Activated naive CD4-positive, alpha-beta T cell treated with Interleukin-2 at 50 U/mL for 16 hours (primary cell): ENCODE measurements around the gene SIGLECL1.

Experiments used
- DNase-seq: peaks from one replicate; pipeline ENCODE4 v3.0.0-alpha.2; 2020

Gene SIGLECL1

GRCh38 chr19:51253088-51253806 lies 2.4 kb downstream of the SIGLECL1 start:
- DNase-seq = no peak

GRCh38 chr19:51256155-51256625 lies 5.3 kb downstream of the SIGLECL1 start:
- DNase-seq = no peak

- DNase-seq = no peak
Measured at GRCh38 chr19:51257471-51257870, 6.6 kb downstream of the SIGLECL1 start.

- DNase-seq = no peak
Measured at GRCh38 chr19:51258165-51259160, 7.6 kb downstream of the SIGLECL1 start.

DNA sequence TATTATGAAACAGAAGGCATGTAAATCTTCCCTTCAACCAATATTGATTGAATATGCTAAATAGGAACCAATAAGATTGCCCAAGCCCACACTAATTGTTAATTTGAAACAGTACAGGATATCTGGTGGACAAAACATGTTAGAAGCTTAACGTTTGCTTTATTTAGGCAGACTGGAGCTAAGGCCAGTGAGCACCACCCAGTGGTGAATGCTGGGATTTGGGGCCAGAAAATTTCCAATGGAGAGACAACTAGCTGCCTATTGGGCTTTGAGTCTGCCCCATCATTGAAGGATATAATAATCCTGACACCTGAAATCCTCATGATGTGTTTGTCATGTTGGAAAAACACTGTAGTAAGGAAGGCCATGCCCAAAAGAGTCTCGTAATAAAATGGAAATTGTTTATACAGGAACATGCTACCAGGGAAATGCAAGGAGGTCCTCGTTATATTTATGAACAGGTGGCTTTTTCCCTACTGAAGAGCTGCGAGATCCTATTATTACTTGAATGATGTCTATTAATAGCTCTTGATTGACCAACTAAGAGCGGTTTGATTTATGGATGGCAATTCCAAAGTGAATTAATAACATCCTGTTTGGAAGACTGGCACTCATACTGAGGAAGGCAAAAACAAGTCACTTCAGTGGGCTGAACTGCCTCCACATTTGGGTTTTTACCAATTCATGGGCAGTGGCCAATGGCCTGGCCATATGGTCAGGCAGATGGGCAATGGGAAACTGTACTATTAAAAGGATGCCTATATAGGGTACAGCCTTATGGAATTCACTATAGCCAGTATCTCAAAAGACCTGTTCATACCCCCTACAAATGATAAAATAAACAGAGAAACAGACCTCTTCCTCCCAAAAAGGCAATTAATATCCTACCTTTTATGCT lies 8.7 kb downstream of the SIGLECL1 start:
- peak; percentile 5 for DNase-seq

GRCh38 chr19:51263808-51264207 lies 12.9 kb downstream of the SIGLECL1 start:
- DNase-seq = no peak

DNA sequence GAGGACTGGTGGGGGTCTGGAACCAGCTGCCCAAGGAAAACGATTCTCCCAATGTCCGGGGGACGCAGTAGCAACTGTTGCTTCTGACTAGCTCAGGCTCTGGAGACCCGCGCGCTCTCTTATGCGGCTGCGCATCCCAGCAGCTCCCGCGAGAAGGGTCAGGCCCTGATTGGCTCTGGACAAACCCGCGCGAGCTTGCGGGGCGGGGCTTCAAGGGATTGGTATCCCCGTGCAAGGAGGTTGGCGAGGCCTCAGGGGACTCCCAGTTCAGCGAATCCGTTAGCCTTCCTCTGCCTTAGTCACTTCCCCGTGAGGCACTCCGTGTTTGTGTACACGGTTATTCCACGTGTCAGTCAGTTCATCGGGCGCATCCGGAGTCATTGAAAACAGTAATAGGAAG lies 20.2 kb downstream of the SIGLECL1 start:
- no peak for DNase-seq

DNA sequence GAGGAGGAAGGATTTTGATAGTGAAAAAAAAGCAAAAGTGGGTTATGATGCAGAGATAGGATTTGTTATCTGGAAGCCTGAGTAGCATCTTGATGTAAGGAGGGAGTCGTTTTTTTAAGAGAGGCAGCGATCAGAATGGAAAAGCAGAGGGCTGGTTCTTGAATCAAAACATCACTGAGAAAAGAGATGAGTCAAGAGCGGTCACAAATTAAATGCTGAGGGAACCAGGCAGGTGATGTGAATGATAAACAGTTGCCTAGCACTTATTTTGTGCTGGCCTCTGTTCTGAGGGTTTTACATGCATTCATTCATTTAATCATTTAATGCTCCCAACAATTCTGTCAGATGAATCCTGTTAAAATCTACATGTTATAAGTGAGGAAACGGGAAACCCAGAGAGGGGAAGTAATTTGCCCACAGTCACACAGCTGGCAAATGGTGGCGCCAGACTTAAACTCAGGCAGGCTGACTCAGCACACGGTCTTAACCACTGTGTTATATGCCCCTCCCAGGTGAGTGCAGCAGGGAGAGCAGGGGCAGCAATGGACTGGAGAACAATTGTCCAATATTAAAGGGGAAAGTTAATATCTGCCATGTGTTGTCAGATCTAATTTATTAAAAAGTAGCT lies 21.4 kb downstream of the SIGLECL1 start:
- no peak for DNase-seq

DNA sequence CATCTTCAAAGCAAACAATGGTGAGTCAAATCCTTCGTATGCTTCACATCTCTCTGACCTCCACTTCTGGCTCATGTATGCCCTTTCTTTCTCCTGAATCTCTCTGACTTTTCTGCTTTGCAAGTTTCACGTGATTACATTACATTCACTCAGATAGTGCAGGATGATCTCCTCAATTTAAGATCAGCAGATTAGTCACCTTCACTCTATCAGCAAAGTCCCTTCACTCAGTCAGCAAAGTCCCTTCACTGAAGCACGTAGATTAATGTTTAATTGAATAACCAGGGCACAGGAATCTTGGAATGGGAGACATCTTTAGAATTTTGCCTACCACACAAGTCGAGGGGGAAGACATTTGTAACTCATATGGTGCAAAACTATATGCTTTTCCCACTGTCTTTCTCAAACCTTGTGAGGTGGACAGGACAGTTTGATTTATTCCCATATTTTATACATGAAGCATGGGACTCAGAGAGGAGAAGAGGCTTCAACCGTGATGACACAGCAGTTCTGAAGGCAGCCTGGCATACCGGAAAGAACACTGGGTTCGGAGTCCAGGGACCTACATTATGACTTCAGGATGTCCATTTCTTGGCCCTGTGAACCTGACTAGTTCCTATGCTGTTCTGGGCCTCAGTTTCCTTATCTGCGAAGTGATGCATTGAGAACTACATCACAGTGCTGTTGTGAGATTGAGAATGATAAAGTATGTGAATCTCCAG lies 23.3 kb downstream of the SIGLECL1 start:
- DNase-seq = no peak

GRCh38 chr19:51277112-51277511 lies 26.2 kb downstream of the SIGLECL1 start:
- DNase-seq = no peak

GRCh38 chr19:51282335-51282734 lies 31.5 kb downstream of the SIGLECL1 start:
- no peak for DNase-seq

GRCh38 chr19:51285682-51286081 lies 34.8 kb downstream of the SIGLECL1 start:
- no peak for DNase-seq

DNA sequence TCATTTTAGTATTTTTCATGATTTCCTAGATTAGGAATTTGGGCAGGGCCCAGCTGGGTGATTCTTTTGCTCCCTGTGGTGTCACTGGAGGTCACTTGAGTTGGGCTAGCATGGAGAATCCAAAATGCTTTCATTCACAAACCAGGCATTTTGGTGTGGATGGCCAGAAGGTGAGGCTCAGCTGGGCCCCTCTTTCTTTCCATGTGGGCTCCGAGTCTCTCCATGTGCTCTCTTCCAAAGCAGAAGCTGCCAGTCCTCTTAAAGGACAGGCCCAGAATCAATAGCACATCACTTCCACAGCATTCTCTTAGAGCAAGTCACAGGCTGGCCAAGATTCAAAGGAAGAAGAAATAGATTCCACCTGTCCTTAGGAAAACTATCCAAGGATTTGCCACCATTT lies 38.8 kb downstream of the SIGLECL1 start:
- DNase-seq = no peak

DNA sequence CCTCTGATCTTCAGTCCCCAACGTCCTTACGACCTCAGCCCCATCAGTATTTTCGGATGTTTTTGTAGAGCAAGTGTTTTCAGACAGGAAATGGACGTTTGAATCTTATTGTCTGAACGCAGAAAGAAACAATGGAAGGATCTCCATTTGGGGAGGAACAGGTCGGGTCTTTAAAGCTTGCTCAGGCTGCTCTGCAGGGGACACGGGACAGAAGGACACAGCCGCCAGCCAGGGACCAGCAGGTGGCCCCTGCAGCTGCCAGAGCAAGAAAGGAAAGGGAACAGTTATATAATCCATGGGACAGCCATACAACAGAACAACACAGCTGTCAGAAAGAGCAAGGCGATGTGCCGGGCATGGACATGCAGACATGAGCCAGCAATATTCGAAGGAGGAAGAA lies 42.1 kb downstream of the SIGLECL1 start:
- DNase-seq = no peak

DNA sequence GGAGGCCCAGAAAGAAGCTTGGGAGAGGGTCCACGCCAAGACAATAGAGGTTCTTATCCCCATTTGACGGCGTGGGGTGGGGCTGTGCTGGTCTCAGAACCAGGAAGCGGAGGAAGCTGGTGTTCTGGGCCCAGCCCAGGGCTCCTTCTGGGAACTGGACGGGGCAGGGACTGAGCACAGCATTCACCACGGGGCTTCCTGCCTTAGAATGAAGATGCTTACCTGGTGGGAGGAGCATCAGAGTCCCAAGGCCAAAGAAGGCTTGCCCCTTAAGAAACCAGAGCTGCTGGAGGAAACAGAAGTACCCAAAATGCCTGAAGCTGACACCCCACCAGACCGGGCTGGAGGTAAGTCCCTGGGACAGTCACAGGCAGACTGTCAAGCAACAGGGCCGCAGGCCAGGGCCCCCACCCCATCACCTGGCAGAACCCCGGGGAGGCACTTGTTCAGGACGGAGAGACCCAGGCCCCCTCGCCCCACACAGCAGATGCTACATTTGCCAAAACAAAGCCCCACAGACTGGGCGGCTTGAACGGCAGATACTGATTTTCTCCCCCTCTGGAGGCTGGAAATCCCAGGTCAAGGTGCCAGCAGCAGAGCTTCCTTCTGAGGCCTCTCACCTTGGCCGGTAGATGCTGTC lies 42.8 kb downstream of the SIGLECL1 start:
- DNase-seq = no peak

DNA sequence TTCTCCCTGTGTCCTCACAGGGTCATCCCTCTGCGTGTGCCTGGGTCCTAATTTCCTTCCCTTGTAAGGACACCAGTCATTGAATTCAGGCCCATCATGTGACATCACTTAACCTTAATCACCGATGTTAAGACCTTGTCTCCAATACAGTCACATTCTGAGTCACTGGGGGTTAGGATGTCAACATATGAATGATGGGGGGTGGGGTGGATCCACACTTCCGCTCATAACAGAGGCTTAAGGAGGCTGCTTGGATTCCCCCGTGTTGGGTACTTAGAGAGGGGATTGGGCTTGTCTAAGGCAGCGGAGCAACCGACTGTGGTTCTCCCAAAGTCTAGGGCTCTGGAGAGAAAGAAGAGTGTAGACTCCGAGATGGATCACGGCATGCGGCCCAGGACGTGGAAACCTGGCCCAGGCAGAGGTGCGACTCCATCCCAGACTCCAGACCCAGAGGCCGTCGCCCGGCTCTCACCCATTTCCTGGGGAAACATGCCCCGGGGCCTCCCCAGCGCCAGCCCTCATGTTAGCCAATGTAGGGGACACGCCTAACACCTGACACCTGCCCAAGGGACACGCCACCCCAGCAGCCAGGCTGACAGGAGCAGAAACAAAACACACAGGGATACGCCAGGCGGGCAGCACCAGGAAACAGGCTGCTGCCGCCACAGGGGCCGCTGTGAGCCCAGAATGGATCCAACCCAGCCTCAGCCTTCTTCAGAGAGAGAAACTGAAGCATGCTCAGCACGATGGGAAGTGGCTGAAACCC lies 43.5 kb downstream of the SIGLECL1 start:
- no peak for DNase-seq

GRCh38 chr19:51294977-51295375 lies 44.1 kb downstream of the SIGLECL1 start:
- no peak for DNase-seq

GRCh38 chr19:51295382-51296126 lies 44.7 kb downstream of the SIGLECL1 start:
- no peak for DNase-seq

- DNase-seq = no peak
Measured at GRCh38 chr19:51296336-51297093, 45.6 kb downstream of the SIGLECL1 start.
